PC-3 (cell line): ENCODE data around the gene C6orf136. TPM values are rescaled to one million over a fixed set of nuclear protein-coding genes. Genes with fewer than 3 reads are reported as not detected.

Experiments used
- ATAC-seq: fragments of 200-7000 bp; cut with Tn5 transposase; 2 replicates; pipeline ENCODE4 v1.9.1; 2020; ENCODE audit warnings: mild to moderate bottlenecking, moderate library complexity
- BruUV-seq: library from RNA; stranded (reverse); fragments of 400-500 nt; replicated peaks from 2 replicates; lab custom pipeline; 2021; lab: Mats Ljungman, UMichigan
- CTCF ChIA-PET: fragments of 300-600 bp; sonication (Branson Sonifier 250); formaldehyde crosslinking; loops from one replicate; lab custom pipeline; 2022; ENCODE audit warnings: antibody characterized with exemption; lab: Charles Lee
- POLR2A ChIA-PET: fragments of 300-600 bp; sonication (Branson Sonifier 250); formaldehyde crosslinking; loops from one replicate; lab custom pipeline; 2022; ENCODE audit warnings: antibody characterized with exemption; ENCODE audit not compliant: unreplicated experiment; lab: Charles Lee
- DNase-seq: peaks from one replicate; pipeline ENCODE4 v3.0.0-alpha.2; 2015
- H2AFZ ChIP-seq: fragments of 300-600 bp; sonication (generic); 2 replicates; pipeline ENCODE4 v1.6.0; 2016; ENCODE audit warnings: antibody characterized with exemption, low read length
- H3F3A ChIP-seq: fragments of 300-600 bp; sonication (generic); one replicate; pipeline ENCODE4 v1.6.0; 2017; ENCODE audit warnings: antibody characterized with exemption, low read length, control low read depth, mild to moderate bottlenecking; ENCODE audit not compliant: unreplicated experiment
- H3K27ac ChIP-seq: fragments of 300-600 bp; sonication (generic); 2 replicates; pipeline ENCODE4 v1.5.1; 2016; ENCODE audit warnings: mild to moderate bottlenecking, low read length
- H3K27me3 ChIP-seq: fragments of 300-600 bp; sonication (generic); 2 replicates; pipeline ENCODE4 v1.6.1; 2016; ENCODE audit warnings: low read length, mixed read lengths
- H3K36me3 ChIP-seq: fragments of 300-600 bp; sonication (generic); 2 replicates; pipeline ENCODE4 v1.6.1; 2016; ENCODE audit warnings: low read depth, mixed run types, low read length, mixed read lengths
- H3K4me1 ChIP-seq: fragments of 300-600 bp; sonication (generic); 2 replicates; pipeline ENCODE4 v1.5.1; 2016; ENCODE audit warnings: low read length; ENCODE audit not compliant: insufficient read depth
- H3K4me2 ChIP-seq: fragments of 300-600 bp; sonication (generic); 2 replicates; pipeline ENCODE4 v1.6.0; 2016; ENCODE audit warnings: low read length
- H3K4me3 ChIP-seq: fragments of 300-600 bp; sonication (generic); 2 replicates; pipeline ENCODE4 v1.5.1; 2016; ENCODE audit warnings: mild to moderate bottlenecking, low read length, mixed read lengths
- H3K79me2 ChIP-seq: fragments of 300-600 bp; sonication (generic); 2 replicates; pipeline ENCODE4 v1.6.1; 2017; ENCODE audit warnings: low read length, mixed read lengths
- H3K9ac ChIP-seq: fragments of 300-600 bp; sonication (generic); 2 replicates; pipeline ENCODE4 v1.6.0; 2016; ENCODE audit warnings: mild to moderate bottlenecking, low read length
- H3K9me2 ChIP-seq: fragments of 300-600 bp; sonication (generic); replicated peaks from 2 replicates; pipeline ENCODE4 v1.6.1; 2016; ENCODE audit warnings: mixed run types, low read length, mixed read lengths
- H3K9me3 ChIP-seq: fragments of 300-600 bp; sonication (generic); 2 replicates; pipeline ENCODE4 v1.6.1; 2016; ENCODE audit warnings: low read length, mixed read lengths
- H4K20me1 ChIP-seq: fragments of 300-600 bp; sonication (generic); 2 replicates; pipeline ENCODE4 v1.6.1; 2016; ENCODE audit warnings: low read length, mixed read lengths
- EZH2 ChIP-seq: fragments of 300-600 bp; sonication (generic); IDR thresholded peaks from one replicate; pipeline ENCODE4 v1.6.1; 2017; ENCODE audit warnings: antibody characterized with exemption, mild to moderate bottlenecking, low read length; ENCODE audit not compliant: unreplicated experiment
- EZH2phosphoT487 ChIP-seq: fragments of 300-600 bp; sonication (generic); IDR thresholded peaks from 2 replicates; pipeline ENCODE4 v1.6.1; 2018; ENCODE audit warnings: mild to moderate bottlenecking, antibody characterized with exemption, low read length, borderline replicate concordance
- intact Hi-C: fragments of 100-400 bp; cut with micrococcal nuclease; formaldehyde crosslinking; loops from 2 replicates; pipeline ENCODE4 v1.9.0; 2023
- total RNA-seq: library from RNA; depleted of rRNA; stranded (reverse); fragments of >200 nt; gene quantifications from 2 replicates; pipeline ENCODE4 v1.2.3, GENCODE V29; 2014
- TF ChIP-seq, protein P1 (sequence below): fragments of 300-600 bp; sonication (generic); conservative IDR thresholded peaks from 2 replicates; pipeline ENCODE4 v1.5.1; 2017; ENCODE audit warnings: antibody characterized with exemption, low read depth, mild to moderate bottlenecking, low read length

Gene C6orf136
- total RNA-seq, 1 experiment from 2014 or later: 18.7 TPM

DNA sequence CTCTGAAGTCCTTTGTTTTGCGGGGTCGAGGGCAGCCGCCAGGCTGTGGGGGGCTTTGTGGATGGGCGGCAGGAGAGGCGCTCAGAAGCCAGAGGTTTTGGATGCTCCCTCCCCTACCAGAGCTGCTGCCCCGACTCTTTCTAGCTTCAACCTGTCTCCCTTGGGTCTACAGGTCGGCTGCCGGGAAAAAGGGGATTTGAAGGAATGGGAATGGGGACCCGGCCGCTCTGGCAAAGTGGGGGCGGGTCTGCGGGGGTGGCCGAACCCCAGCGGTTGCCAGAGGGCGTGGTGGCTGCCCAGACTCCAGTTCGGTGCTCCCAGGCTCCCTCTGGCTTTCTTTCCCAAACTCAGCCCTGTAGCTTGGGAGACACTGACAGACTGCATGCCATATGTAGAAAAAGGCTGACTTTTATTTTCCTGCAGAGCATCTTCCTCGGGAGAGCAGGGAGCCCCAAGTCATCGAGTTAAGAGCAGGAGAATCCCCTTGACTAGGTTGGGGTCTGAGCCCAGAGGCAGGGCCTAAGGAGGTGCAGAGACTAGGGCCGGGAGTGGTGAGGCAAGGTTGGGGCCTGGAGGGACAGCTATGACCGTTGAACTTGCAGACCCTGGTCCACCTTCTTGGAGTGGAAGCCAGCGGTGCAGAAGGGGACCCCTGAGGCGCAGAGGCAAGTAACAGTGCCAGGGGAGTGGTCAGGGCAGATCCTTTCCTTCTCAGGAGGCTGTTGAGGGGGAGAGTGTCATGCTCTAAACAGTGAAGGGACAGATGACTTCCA, 40.9 kb downstream of the C6orf136 start:
- H2AFZ ChIP-seq: peak overlapping the region; percentile 86
- H3K4me2 ChIP-seq: peak overlapping the region; percentile 87
- DNase-seq (peak; percentile 39), ATAC-seq (no peak)
- BruUV-seq: TSS peak; percentile 73
- H3K27ac ChIP-seq: peak overlapping the region; percentile 96
- ChIA-PET CTCF (interaction anchor here (1.6 kb wide), 1 partner anchor 30 kb away, joined by 4 read pairs; the partner anchor contains the start of gene MDC1), POLR2A (interaction anchor here (0.6 to 1.1 kb wide), 3 partner anchors 29 to 75 kb away, joined by 3 to 7 read pairs (median 4); partner anchors contain the start of gene MDC1)
- no peaks in the 10 kb centered on the region for H3K9me3 ChIP-seq
- peaks cover 59% of the 10 kb centered on the region for H3K4me1 ChIP-seq
- TF ChIP-seq, protein P1, sequence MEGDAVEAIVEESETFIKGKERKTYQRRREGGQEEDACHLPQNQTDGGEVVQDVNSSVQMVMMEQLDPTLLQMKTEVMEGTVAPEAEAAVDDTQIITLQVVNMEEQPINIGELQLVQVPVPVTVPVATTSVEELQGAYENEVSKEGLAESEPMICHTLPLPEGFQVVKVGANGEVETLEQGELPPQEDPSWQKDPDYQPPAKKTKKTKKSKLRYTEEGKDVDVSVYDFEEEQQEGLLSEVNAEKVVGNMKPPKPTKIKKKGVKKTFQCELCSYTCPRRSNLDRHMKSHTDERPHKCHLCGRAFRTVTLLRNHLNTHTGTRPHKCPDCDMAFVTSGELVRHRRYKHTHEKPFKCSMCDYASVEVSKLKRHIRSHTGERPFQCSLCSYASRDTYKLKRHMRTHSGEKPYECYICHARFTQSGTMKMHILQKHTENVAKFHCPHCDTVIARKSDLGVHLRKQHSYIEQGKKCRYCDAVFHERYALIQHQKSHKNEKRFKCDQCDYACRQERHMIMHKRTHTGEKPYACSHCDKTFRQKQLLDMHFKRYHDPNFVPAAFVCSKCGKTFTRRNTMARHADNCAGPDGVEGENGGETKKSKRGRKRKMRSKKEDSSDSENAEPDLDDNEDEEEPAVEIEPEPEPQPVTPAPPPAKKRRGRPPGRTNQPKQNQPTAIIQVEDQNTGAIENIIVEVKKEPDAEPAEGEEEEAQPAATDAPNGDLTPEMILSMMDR: peak; percentile 30; the same call in 1 of the 2 replicates
- no peak for TF ChIP-seq EZH2phosphoT487
- H3K9ac ChIP-seq: peak overlapping the region; percentile 98
- H3F3A ChIP-seq: no peaks in the 10 kb centered on the region
- H3K9me2 ChIP-seq: no peaks in the 10 kb centered on the region
- no peaks in the 10 kb centered on the region for H4K20me1 ChIP-seq
- intact Hi-C loops: loop anchor here (1.0 to 5.0 kb wide), 2 partner anchors 29 to 134 kb away; partner anchors contain the start of gene MDC1
- H3K36me3 ChIP-seq: no peaks in the 10 kb centered on the region
- peaks cover 68% of the 10 kb centered on the region for H3K79me2 ChIP-seq
- H3K27me3 ChIP-seq: no peaks in the 10 kb centered on the region
- H3K4me3 ChIP-seq: peak overlapping the region; percentile 97

DNA sequence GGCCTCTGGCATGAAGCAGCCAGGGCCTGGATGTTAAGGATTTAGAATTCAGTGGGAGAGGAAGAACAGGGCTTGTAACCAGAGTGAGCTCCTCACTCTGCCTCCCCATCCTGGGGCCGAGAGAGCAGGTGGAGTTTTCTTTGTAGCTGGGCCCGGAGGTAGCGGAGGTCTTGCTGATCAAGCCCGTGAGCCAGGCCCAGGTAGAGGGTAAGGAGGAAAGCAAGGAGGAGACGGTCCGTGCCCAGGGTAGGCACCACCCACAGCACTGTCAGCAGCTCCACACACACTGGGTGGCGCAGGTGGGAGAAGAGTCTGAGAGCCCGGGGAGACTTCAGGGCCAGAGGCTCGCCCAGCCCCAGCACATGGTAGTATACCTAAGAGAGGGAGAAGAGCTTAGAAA, 41.6 kb downstream of the C6orf136 start:
- TF ChIP-seq, protein P1: no peak
- no peak for TF ChIP-seq EZH2
- TF ChIP-seq EZH2phosphoT487: no peak
- POLR2A ChIA-PET: interaction anchor here (0.6 kb wide), 1 partner anchor 76 kb away, joined by 3 read pairs; no protein-coding TSS in a partner anchor
- no peaks in the 10 kb centered on the region for H3K9me2 ChIP-seq
- H3K9me3 ChIP-seq: no peaks in the 10 kb centered on the region
- DNase-seq (no peak), ATAC-seq (no peak)
- H3K4me1 ChIP-seq: peaks cover 52% of the 10 kb centered on the region
- H3K79me2 ChIP-seq: peaks cover 61% of the 10 kb centered on the region
- peak overlapping the region; percentile 87 for H3K4me2 ChIP-seq
- H3K27me3 ChIP-seq: no peaks in the 10 kb centered on the region
- no peaks in the 10 kb centered on the region for H3K36me3 ChIP-seq
- H3K27ac ChIP-seq: peak overlapping the region; percentile 96
- H3K9ac ChIP-seq: peak overlapping the region; percentile 98
- H3F3A ChIP-seq: no peaks in the 10 kb centered on the region
- BruUV-seq: no TSS peak
- peak overlapping the region; percentile 97 for H3K4me3 ChIP-seq
- CTCF ChIA-PET: no interaction called here
- H2AFZ ChIP-seq: no peak overlapping the region
- H4K20me1 ChIP-seq: no peaks in the 10 kb centered on the region
- intact Hi-C loops: loop anchor here (5.0 kb wide), 1 partner anchor 134 kb away; no protein-coding TSS in a partner anchor
